Measurements from ENCODE around the gene TRIM56.

TRIM56 gene

GRCh38 chr7:101118856-101119255, 33.6 kb downstream of the TRIM56 start:
- no peak for TF ChIP-seq POLR2AphosphoS5 (IDR thresholded peaks at IDR 0.05; ENCODE audit: low read depth, low read length)
- no peak for TF ChIP-seq REST (IDR thresholded peaks at IDR 0.05; ENCODE audit: insufficient read depth in 1 of 2, low read depth in 2 of 2, low read length in 2 of 2)
- no peak for TF ChIP-seq SIN3A (IDR thresholded peaks at IDR 0.05; ENCODE audit: borderline replicate concordance, insufficient read depth, low read length)
- no peak for TF ChIP-seq TAF1 (IDR thresholded peaks at IDR 0.05; ENCODE audit: borderline replicate concordance, insufficient read depth, low read length)
- no peak for TF ChIP-seq FOXP2 (optimal IDR thresholded peaks at IDR 0.05; ENCODE audit: borderline replicate concordance, extremely low read depth, extremely low read length, insufficient read depth)

GRCh38 chr7:101119876-101120275, 34.6 kb downstream of the TRIM56 start:
- TF ChIP-seq REST (IDR thresholded peaks at IDR 0.05; ENCODE audit: insufficient read depth in 1 of 2, low read depth in 2 of 2, low read length in 2 of 2) (no peak), FOXP2 (optimal IDR thresholded peaks at IDR 0.05; ENCODE audit: borderline replicate concordance, extremely low read depth, extremely low read length, insufficient read depth) (no peak), POLR2AphosphoS5 (IDR thresholded peaks at IDR 0.05; ENCODE audit: low read depth, low read length) (no peak), SIN3A (IDR thresholded peaks at IDR 0.05; ENCODE audit: borderline replicate concordance, insufficient read depth, low read length) (no peak), TAF1 (IDR thresholded peaks at IDR 0.05; ENCODE audit: borderline replicate concordance, insufficient read depth, low read length) (no peak)

DNA sequence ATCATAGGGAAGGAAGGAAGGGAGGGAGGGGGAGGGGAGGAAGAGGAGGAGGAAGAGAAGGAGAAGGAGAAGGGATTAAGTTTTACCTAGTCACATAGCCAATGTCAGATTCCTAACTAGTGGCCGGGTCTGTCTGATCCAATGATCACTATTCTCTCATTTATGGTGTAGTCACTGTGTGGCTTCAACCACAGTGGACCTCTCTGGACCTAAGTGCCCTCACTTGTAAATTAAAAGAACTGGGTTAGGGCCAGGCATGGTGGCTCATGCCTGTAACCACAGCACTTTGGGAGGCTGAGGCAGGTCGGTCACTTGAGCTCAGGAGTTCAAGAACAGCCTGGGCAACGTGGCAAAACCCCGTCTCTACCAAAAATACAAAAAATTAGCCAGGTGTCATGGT, 35.0 kb downstream of the TRIM56 start:
- TF ChIP-seq TAF1 (IDR thresholded peaks at IDR 0.05; ENCODE audit: borderline replicate concordance, insufficient read depth, low read length), result no peak

DNA sequence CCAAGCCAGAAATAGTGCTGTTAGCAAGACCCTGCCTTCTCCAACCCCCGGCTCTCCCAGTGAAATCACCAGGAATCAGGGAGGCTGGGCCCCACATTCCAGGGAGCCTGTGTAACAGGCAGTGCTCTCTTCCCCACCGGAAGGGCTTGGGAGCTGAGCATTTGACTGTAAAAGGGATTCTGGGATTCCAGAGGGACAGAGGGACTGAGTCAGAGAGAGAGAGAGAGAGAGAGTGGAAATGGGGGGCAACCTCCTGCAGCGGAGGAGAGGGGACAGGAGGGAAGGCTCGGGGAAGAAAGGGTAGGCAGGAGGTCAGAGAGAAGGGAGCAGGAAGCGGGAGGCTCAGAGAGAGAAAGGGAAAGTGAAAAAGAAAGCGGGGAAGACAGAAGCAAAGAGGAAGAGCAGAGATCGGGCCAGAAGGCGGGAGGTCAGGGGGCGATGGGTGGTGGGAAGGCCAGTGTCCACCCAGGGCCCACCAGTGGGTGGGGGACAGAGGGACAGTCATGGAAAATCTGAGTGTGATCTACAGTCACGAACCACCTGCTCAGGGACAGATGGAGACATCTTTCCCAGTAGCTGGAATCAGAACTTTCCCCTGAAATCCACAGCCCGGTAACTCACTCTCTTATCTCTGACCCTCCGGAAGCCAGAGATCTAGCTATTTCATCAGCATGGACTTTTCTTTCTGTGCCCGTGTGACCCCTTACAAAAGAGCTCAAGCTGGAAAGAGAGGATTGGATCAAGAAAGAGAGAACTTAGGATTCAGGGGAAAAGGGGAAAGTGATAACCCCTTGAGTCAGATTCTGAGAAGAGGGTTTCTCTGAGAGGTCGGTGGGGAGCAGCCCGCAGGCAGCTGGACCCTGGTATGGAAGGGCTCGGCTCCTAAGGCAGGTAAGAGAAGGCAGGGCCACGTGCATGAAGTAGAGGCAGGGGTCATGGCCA, 37.0 kb downstream of the TRIM56 start:
- TF ChIP-seq SIN3A (IDR thresholded peaks at IDR 0.05; ENCODE audit: borderline replicate concordance, insufficient read depth, low read length) (0 out of 2 replicates have a peak, but pooled peaks have one; percentile 17), TAF1 (IDR thresholded peaks at IDR 0.05; ENCODE audit: borderline replicate concordance, insufficient read depth, low read length) (no peak), FOXP2 (optimal IDR thresholded peaks at IDR 0.05; ENCODE audit: borderline replicate concordance, extremely low read depth, extremely low read length, insufficient read depth) (no peak), POLR2AphosphoS5 (IDR thresholded peaks at IDR 0.05; ENCODE audit: low read depth, low read length) (peak; percentile 54), REST (IDR thresholded peaks at IDR 0.05; ENCODE audit: insufficient read depth in 1 of 2, low read depth in 2 of 2, low read length in 2 of 2) (no peak)

DNA sequence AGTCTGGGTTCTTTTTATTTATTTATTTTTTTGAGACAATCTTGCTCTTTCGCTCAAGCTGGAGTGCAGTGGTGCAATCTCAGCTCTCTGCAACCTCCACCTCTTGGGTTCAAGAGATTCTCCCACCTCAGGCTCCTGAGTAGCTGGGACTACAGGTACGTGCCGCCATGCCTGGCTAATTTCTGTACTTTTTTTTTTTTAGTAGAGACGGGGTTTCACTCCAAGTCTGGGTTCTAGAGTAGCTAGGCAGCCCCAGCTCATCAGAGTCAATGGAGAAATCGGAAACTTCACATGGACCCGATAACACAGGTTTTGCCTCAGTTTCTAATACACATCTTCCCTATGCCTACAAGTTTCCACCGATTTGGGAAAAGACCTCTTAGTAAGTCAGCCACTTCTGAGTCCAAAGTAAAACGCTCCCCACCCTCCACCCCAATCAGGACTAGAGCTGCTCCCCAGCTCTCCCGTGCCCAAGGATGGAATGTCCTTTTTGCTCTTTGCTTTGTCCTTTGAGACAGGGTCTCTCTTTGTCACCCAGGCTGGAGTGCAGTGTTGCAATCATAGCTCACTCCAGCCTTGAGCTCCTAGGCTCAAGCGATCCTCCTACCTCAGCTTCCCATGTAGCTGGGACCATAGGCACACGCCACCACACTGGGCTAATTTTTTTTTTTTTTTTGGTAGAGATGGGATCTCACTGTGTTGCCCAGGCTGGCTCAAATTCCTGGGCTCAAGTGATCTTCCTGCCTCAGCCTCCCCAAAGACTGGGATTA, 37.8 kb downstream of the TRIM56 start:
- TF ChIP-seq FOXP2 (optimal IDR thresholded peaks at IDR 0.05; ENCODE audit: borderline replicate concordance, extremely low read depth, extremely low read length, insufficient read depth) (no peak), POLR2AphosphoS5 (IDR thresholded peaks at IDR 0.05; ENCODE audit: low read depth, low read length) (no peak), SIN3A (IDR thresholded peaks at IDR 0.05; ENCODE audit: borderline replicate concordance, insufficient read depth, low read length) (no peak), TAF1 (IDR thresholded peaks at IDR 0.05; ENCODE audit: borderline replicate concordance, insufficient read depth, low read length) (no peak)

Measured in PFSK-1 (cell line).